Cerebellar nuclear complex (tissue), 1 donor: Measurements from ENCODE around the gene LETM1.
"Not testable (repeated sequence)": the region's sequence is repeated elsewhere in the genome, so short reads cannot be mapped to it uniquely, and the experiment has no call there.

Experiments
- DNase-seq, 2 experiments: peaks; one replicate each; lab custom pipeline; 2025; lab: John Stamatoyannopoulos, UW

The LETM1 gene

GRCh38 chr4:1851575-1852410, 4.2 kb downstream of the LETM1 start:
- DNase-seq, result no peak

- no peak for DNase-seq
These were observed 4.8 kb downstream of the LETM1 start for GRCh38 chr4:1851160-1851559.

DNA sequence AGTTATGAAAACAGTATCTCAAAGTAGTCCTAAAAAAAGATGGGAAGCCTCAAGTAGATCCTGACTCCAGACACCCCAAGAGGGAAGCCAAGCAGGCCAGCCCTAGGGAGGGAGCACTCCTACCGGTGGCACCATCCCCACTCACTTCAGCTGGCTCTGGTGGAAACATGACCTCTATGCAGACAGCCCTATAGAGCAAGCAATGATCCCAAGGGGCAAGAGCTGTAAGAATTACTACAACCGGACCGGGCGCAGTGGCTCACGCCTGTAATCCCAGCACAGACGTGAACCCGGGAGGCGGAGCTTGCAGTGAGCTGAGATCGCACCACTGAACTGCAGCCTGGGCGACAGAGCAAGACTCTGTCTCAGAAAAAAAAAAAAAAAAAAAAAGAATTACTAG, 5.7 kb downstream of the LETM1 start:
- DNase-seq, result no peak

DNA sequence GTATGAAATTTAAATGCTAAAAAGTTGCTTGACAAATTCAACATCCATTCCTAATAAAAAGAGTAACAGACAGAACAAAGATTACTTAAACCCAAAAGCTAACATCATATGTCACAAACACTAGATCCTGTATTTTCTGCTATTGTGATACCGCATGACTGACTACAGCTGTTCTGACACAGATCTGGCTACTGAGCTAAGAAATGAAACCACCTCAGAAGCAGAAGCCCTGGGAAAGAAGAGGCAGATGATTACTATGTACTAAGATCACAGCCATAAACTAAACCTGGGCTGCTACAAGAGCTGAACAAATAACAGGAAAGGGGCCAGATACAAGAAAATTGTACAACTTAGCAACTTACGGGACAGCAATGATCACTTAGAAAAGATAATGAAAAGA, 9.4 kb downstream of the LETM1 start:
- DNase-seq, result no peak

DNA sequence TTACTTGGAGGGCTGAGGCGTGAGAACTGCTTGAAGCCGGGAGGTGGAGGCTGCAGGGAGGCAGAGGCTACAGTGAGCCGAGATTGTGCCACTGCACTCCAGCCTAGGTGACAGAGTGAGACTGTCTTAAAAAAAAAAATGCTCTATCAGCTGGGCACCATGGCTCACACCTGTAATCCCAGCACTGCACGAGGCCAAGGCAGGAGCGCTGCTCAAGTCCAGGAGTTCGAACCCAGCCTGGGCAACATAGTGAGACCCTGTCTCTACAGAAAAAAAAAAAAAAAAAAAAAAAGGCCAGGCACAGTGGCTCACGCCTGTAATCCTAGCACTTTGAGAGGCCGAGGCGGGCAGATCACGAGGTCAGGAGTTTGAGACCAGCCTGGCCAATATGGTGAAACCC, 11.3 kb downstream of the LETM1 start:
- not testable (repeated sequence) for DNase-seq

- DNase-seq, result no peak
These were observed 12.1 kb downstream of the LETM1 start for GRCh38 chr4:1843852-1844251.

DNA sequence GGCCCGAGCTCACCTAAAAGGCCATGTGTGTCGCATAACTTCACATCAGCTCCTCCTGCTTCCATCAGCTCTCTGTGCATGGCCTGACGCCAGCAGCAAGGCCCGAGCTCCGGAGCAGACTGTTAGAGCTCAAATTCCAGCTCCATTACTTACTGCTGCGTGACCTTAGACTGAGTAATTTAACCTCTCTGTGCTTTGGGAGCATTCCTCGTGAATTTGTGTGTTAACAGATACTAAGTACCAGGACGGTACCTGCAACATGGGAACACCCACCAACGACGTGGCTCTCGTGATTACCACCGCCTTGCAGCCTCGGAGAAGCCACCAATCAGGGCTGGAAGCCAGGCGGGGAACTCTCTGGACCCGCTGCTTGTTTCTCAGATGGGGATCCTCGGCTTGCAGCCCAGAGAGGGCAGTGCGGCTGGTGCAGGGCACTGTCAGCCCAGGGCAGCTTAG, 12.9 kb downstream of the LETM1 start:
- DNase-seq, result no peak

GRCh38 chr4:1842339-1842895, 13.5 kb downstream of the LETM1 start:
- no peak for DNase-seq

DNA sequence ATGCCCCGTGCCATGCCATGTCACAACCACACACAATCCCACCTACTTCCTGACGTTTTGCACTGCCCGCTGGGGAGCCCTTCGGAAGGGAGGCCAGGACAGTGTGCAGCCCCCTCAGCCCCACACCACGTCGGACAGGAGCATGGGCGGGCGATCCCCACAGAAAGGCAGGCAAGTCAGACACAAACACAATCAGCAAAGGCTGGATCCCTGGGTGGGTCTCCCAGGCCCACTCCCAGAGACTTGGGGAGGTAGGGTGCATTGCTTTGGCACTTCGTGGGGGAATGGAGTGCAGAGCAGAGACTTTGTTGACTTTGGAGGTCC, 14.1 kb downstream of the LETM1 start:
- DNase-seq, result no peak

- no peak for DNase-seq
These were observed 14.6 kb downstream of the LETM1 start for GRCh38 chr4:1841201-1841886.

GRCh38 chr4:1839282-1839681, 16.7 kb downstream of the LETM1 start:
- DNase-seq, result no peak

DNA sequence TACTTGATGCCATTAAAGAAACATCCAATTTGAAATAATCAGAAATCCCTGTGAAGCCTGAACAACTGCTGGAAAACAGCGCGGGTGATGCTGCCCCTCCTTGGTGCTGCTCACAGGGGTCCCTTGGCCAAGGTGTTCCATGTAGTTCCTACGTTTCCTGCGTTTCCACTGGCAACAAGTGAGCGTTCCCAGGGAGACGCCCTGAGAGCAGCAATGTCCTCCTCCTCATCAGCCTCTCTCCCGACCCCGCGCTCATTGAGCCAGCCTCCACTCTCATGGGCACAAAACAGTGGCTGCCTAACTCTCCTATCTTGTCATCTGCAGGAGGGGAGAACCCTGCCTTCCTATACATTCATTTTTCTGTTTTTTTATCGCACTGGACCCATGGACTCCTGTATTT, 18.9 kb downstream of the LETM1 start:
- DNase-seq, result no peak

GRCh38 chr4:1836650-1837049, 19.3 kb downstream of the LETM1 start:
- no peak for DNase-seq

GRCh38 chr4:1835836-1836235, 20.1 kb downstream of the LETM1 start:
- not testable (repeated sequence) for DNase-seq

GRCh38 chr4:1834047-1834775, 21.7 kb downstream of the LETM1 start:
- DNase-seq, result no peak

DNA sequence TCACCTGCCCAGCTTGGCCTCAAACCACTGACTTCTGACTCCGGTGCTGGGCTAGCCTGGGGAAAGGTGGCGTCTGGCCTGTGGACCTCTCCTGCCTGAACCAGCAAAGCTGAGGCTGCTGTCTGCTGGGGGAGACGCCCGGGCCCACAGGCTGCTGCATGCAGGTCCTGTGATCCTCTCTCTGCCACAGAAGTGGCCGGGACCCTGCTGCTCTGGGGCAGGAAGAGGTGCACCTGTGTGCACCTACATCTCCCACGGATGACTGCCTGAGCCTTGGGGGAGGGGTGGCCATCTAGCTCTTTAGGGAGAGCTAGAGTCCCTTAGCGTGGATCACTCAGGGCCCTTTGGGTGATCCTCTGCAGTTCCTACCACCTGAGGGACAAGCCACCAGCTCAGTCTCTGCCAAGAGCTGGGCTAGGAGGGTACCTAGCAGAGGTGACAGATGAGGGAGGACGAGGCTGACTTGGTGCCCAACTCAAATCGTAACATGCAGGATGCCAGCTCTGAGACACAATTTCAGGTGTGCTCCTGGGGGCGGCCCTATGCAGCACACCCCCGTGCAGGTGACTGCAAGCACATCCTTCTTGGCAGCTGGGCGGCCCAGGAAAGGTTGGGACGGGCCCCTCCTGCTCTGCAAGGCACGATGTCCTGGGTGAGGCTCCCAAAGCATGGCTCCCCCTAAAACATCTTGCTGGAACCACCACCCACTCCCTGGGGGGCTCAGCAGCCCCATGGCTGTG, 22.5 kb downstream of the LETM1 start:
- no peak for DNase-seq

DNA sequence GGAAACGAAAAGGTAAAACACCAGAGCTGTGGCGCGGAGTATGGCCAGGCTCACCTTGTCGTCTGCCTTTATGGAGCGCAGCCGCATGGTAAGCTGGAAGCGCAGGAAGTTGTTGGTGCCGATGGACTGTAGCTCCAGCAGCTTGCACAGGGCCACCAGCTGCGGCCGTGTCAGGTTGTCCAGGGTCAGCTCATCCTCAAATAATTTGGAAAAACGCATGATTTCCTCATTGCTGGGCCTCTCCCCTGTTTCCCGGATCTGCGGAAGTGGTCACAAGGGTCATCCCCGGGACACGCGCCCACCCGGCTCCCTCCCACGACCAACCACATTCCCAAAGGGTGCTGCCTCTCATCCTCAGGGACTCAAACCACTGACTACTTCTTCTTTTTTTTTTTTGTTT, 23.3 kb downstream of the LETM1 start:
- no peak for DNase-seq

- no peak for DNase-seq
These were observed 24.6 kb downstream of the LETM1 start for GRCh38 chr4:1831331-1831730.

DNA sequence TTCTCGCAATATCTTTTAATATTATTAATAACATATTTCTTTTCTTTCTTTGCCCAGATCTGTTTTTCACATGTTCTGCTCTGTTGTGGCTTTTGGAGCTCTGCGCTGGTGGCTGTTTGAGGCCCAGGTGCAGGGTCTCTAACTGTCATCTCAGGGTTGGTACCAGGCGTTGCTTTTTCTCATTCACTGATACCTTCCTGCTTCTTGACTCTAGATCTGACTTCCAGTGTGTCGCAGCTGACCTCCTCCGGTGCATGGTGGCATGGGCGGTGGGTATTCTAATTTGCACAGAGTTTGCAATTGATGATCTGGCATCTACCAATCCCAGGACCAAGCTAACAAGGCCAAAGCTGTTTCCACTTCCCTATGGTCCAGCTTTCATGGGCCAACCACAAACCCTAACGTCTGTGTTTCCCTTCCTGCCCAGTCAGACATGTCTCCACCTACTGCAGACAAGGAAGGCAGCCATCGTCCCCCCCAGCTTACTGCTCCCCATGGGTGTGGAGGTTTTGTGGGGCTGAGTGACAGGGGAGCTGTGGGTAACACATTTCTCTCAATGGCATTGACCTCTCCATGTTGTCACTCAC, 25.2 kb downstream of the LETM1 start:
- no peak for DNase-seq

- no peak for DNase-seq
These were observed 25.7 kb downstream of the LETM1 start for GRCh38 chr4:1830234-1830633.

GRCh38 chr4:1826531-1827350, 29.2 kb downstream of the LETM1 start:
- DNase-seq, result no peak
